ENCODE measurements around the gene CTNNA1. TPM values are rescaled to one million over a fixed set of nuclear protein-coding genes. Genes with fewer than 3 reads are reported as not detected.
A peak's percentile ranks its signal among the peaks of the same experiment; 100 is the strongest.
"Not testable (repeated sequence)": the region's sequence is repeated elsewhere in the genome, so short reads cannot be mapped to it uniquely, and the experiment has no call there.

The CTNNA1 gene
- total RNA-seq, 1 donor from 2014 or later, result 598 TPM

DNA sequence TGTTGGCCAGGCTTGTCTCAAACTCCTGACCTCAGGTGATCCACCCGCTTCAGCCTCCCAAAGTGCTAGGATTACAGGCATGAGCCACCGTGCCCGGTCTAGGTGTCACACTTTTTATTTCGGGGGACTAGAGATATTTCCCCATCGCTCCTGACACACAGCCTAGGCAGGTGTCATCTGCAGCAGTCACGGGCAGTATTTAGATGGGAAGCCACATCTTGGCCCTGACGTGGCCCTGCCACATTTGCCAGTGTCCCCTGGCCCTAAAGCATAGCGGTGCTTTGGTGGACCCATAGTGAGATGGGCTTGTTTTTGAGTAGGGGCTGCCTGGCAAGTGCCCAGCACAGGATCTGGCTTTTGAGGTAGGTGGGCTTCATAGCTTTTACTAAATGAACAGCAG lies 167.0 kb downstream of the CTNNA1 start:
- Mint-ChIP-seq H3K27me3 (ENCODE audit: unreplicated experiment) (peaks cover 9% of the 10 kb centered on the region), H3K36me3 (ENCODE audit: unreplicated experiment) (no peaks in the 10 kb centered on the region), H3K9me3 (ENCODE audit: unreplicated experiment) (peaks cover 8% of the 10 kb centered on the region), H3K27ac (ENCODE audit: unreplicated experiment) (no peak overlapping the region), H3K4me1 (ENCODE audit: low read depth, unreplicated experiment) (peaks cover 18% of the 10 kb centered on the region), H3K4me3 (ENCODE audit: unreplicated experiment) (no peak overlapping the region)
- TF ChIP-seq, protein P1, sequence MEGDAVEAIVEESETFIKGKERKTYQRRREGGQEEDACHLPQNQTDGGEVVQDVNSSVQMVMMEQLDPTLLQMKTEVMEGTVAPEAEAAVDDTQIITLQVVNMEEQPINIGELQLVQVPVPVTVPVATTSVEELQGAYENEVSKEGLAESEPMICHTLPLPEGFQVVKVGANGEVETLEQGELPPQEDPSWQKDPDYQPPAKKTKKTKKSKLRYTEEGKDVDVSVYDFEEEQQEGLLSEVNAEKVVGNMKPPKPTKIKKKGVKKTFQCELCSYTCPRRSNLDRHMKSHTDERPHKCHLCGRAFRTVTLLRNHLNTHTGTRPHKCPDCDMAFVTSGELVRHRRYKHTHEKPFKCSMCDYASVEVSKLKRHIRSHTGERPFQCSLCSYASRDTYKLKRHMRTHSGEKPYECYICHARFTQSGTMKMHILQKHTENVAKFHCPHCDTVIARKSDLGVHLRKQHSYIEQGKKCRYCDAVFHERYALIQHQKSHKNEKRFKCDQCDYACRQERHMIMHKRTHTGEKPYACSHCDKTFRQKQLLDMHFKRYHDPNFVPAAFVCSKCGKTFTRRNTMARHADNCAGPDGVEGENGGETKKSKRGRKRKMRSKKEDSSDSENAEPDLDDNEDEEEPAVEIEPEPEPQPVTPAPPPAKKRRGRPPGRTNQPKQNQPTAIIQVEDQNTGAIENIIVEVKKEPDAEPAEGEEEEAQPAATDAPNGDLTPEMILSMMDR (IDR thresholded peaks at IDR 0.05; ENCODE audit: partially characterized antibody, unreplicated experiment), result no peak
- DNase-seq, result no peak

GRCh38 chr5:138921362-138921761 lies 168.1 kb downstream of the CTNNA1 start:
- not testable (repeated sequence) for H3K4me3 Mint-ChIP-seq (ENCODE audit: unreplicated experiment); H3K36me3 Mint-ChIP-seq (ENCODE audit: unreplicated experiment); H3K27me3 Mint-ChIP-seq (ENCODE audit: unreplicated experiment); DNase-seq; H3K27ac Mint-ChIP-seq (ENCODE audit: unreplicated experiment)
- H3K9me3 Mint-ChIP-seq (ENCODE audit: unreplicated experiment), result peaks cover 10% of the 10 kb centered on the region
- H3K4me1 Mint-ChIP-seq (ENCODE audit: low read depth, unreplicated experiment), result peaks cover 18% of the 10 kb centered on the region

DNA sequence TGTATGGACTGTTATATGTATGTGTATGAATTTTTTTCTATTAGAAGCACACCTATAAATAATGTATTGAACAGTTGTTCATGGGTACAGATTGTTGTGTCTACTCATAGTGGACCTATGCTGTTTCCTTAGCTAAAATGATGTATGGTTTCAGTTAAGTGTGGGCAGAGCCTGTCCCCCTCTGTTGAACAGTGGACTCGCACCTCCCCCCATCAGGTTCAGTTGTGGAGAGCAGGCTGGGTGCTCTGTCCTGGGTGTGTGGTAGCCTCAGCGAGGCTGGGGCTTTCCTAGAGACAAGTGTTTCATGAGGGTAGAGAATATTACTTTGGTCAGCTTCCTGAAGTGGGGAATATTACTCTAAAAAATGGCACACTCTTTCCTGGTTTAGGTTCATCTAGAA lies 169.3 kb downstream of the CTNNA1 start:
- no peak for DNase-seq
- H3K4me1 Mint-ChIP-seq (ENCODE audit: low read depth, unreplicated experiment), result peaks cover 24% of the 10 kb centered on the region

DNA sequence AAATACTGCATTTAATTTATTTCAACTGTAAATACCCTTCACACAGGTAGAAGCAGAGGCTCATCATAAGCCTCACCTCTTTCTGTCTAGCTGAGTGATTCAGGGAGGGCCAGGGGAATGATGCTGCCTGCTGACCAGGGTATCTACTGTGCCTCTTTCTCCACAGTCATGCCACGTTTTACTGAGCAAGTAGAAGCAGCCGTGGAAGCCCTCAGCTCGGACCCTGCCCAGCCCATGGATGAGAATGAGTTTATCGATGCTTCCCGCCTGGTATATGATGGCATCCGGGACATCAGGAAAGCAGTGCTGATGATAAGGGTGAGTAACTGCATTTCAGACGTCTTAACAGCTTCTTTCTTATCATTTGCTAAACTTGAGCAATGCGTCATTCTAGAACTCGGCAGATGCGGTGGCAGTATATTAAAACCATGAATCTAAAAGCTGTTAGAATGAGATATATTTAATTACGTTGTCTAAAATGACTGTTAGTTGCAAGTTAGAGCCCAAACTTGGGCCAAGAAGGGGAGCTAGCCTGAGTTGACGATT lies 171.9 kb downstream of the CTNNA1 start:
- H3K9me3 Mint-ChIP-seq (ENCODE audit: unreplicated experiment), result peaks cover 22% of the 10 kb centered on the region
- peaks cover 23% of the 10 kb centered on the region for H3K4me1 Mint-ChIP-seq (ENCODE audit: low read depth, unreplicated experiment)
- H3K27ac Mint-ChIP-seq (ENCODE audit: unreplicated experiment), result no peak overlapping the region
- peaks cover 13% of the 10 kb centered on the region for H3K27me3 Mint-ChIP-seq (ENCODE audit: unreplicated experiment)
- no peak overlapping the region for H3K4me3 Mint-ChIP-seq (ENCODE audit: unreplicated experiment)
- no peak for DNase-seq
- H3K36me3 Mint-ChIP-seq (ENCODE audit: unreplicated experiment), result peaks cover 5% of the 10 kb centered on the region
- TF ChIP-seq, protein P1 (IDR thresholded peaks at IDR 0.05; ENCODE audit: partially characterized antibody, unreplicated experiment), result no peak

More for the DNA sequence above, 169.3 kb downstream of the CTNNA1 start:
- no peak overlapping the region for H3K27ac Mint-ChIP-seq (ENCODE audit: unreplicated experiment)
- no peak overlapping the region for H3K4me3 Mint-ChIP-seq (ENCODE audit: unreplicated experiment)
- H3K9me3 Mint-ChIP-seq (ENCODE audit: unreplicated experiment), result peaks cover 14% of the 10 kb centered on the region
- peaks cover 5% of the 10 kb centered on the region for H3K36me3 Mint-ChIP-seq (ENCODE audit: unreplicated experiment)
- TF ChIP-seq, protein P1 (IDR thresholded peaks at IDR 0.05; ENCODE audit: partially characterized antibody, unreplicated experiment), result no peak
- peaks cover 10% of the 10 kb centered on the region for H3K27me3 Mint-ChIP-seq (ENCODE audit: unreplicated experiment)

GRCh38 chr5:138926257-138926656 lies 173.0 kb downstream of the CTNNA1 start:
- Mint-ChIP-seq H3K4me3 (ENCODE audit: unreplicated experiment) (peak overlapping the region; percentile 3), H3K27ac (ENCODE audit: unreplicated experiment) (peak overlapping the region; percentile 40), H3K9me3 (ENCODE audit: unreplicated experiment) (peaks cover 24% of the 10 kb centered on the region), H3K36me3 (ENCODE audit: unreplicated experiment) (peaks cover 8% of the 10 kb centered on the region), H3K4me1 (ENCODE audit: low read depth, unreplicated experiment) (peaks cover 27% of the 10 kb centered on the region), H3K27me3 (ENCODE audit: unreplicated experiment) (peaks cover 17% of the 10 kb centered on the region)
- TF ChIP-seq, protein P1 (IDR thresholded peaks at IDR 0.05; ENCODE audit: partially characterized antibody, unreplicated experiment), result no peak
- no peak for DNase-seq
